ENCODE results near the gene ARSA.

The ARSA gene

GRCh38 chr22:50627642-50628542 lies at the start of gene ARSA:
Gene ARSA, minus strand, starts transcription at chr22:50628152. Its CDS starts 373 bp downstream, at chr22:50627779.
- H3K4me1 Mint-ChIP-seq (ENCODE audit: low read depth): peaks cover 25% of the 10 kb centered on the region
- peaks cover 15% of the 10 kb centered on the region for H3K36me3 Mint-ChIP-seq (ENCODE audit: low read depth)
- peak within 1 kb of the TSS; percentile 88 for H3K4me3 Mint-ChIP-seq
- peak within 1 kb of the TSS; percentile 86 for H3K27ac Mint-ChIP-seq
- no peaks in the 10 kb centered on the region for H3K27me3 Mint-ChIP-seq
- peak; percentile 82 for DNase-seq
- H3K9me3 Mint-ChIP-seq: no peaks in the 10 kb centered on the region

- Mint-ChIP-seq H3K9me3 (peaks cover 4% of the 10 kb centered on the region), H3K27me3 (peaks cover 32% of the 10 kb centered on the region), H3K27ac (no peak overlapping the region), H3K4me1 (ENCODE audit: low read depth) (peaks cover 13% of the 10 kb centered on the region), H3K4me3 (no peak overlapping the region), H3K36me3 (ENCODE audit: low read depth) (no peaks in the 10 kb centered on the region)
- peak; percentile 23 for DNase-seq
Measured at GRCh38 chr22:50676661-50677492, 48.9 kb upstream of the ARSA start.

- Mint-ChIP-seq H3K27me3 (peaks cover 38% of the 10 kb centered on the region), H3K9me3 (peaks cover 3% of the 10 kb centered on the region), H3K4me3 (no peak overlapping the region), H3K4me1 (ENCODE audit: low read depth) (peaks cover 13% of the 10 kb centered on the region), H3K27ac (no peak overlapping the region), H3K36me3 (ENCODE audit: low read depth) (no peaks in the 10 kb centered on the region)
- peak; percentile 23 for DNase-seq
Measured at GRCh38 chr22:50676180-50676636, 48.3 kb upstream of the ARSA start.

- Mint-ChIP-seq H3K4me3 (peak overlapping the region; percentile 49), H3K36me3 (ENCODE audit: low read depth) (no peaks in the 10 kb centered on the region), H3K27ac (no peak overlapping the region), H3K9me3 (no peaks in the 10 kb centered on the region), H3K4me1 (ENCODE audit: low read depth) (peaks cover 13% of the 10 kb centered on the region), H3K27me3 (peaks cover 44% of the 10 kb centered on the region)
- DNase-seq: no peak
Measured at GRCh38 chr22:50675553-50676179, 47.7 kb upstream of the ARSA start.

- H3K27ac Mint-ChIP-seq: no peak overlapping the region
- H3K9me3 Mint-ChIP-seq: no peaks in the 10 kb centered on the region
- DNase-seq: peak; percentile 47
- peaks cover 13% of the 10 kb centered on the region for H3K4me1 Mint-ChIP-seq (ENCODE audit: low read depth)
- H3K36me3 Mint-ChIP-seq (ENCODE audit: low read depth): no peaks in the 10 kb centered on the region
- H3K4me3 Mint-ChIP-seq: peak overlapping the region; percentile 49
- H3K27me3 Mint-ChIP-seq: peaks cover 48% of the 10 kb centered on the region
Measured at GRCh38 chr22:50674606-50675552, 46.9 kb upstream of the ARSA start.

- peaks cover 48% of the 10 kb centered on the region for H3K27me3 Mint-ChIP-seq
- H3K4me3 Mint-ChIP-seq: no peak overlapping the region
- peaks cover 13% of the 10 kb centered on the region for H3K4me1 Mint-ChIP-seq (ENCODE audit: low read depth)
- no peak overlapping the region for H3K27ac Mint-ChIP-seq
- DNase-seq: no peak
- H3K9me3 Mint-ChIP-seq: no peaks in the 10 kb centered on the region
- no peaks in the 10 kb centered on the region for H3K36me3 Mint-ChIP-seq (ENCODE audit: low read depth)
Measured at GRCh38 chr22:50674130-50674500, 46.2 kb upstream of the ARSA start.

- Mint-ChIP-seq H3K27ac (no peak overlapping the region), H3K27me3 (peaks cover 48% of the 10 kb centered on the region), H3K36me3 (ENCODE audit: low read depth) (no peaks in the 10 kb centered on the region), H3K4me3 (peak overlapping the region; percentile 46), H3K4me1 (ENCODE audit: low read depth) (peaks cover 13% of the 10 kb centered on the region), H3K9me3 (no peaks in the 10 kb centered on the region)
- DNase-seq: no peak
Measured at GRCh38 chr22:50673231-50674129, 45.5 kb upstream of the ARSA start.

GRCh38 chr22:50672471-50673230 lies 44.7 kb upstream of the ARSA start, which contains the start of gene SHANK3:
Gene SHANK3, plus strand, starts transcription at chr22:50672823.
- H3K27ac Mint-ChIP-seq: no peak within 1 kb of the TSS
- no peaks in the 10 kb centered on the region for H3K9me3 Mint-ChIP-seq
- peak within 1 kb of the TSS; percentile 46 for H3K4me3 Mint-ChIP-seq
- peaks cover 13% of the 10 kb centered on the region for H3K4me1 Mint-ChIP-seq (ENCODE audit: low read depth)
- no peak for DNase-seq
- H3K36me3 Mint-ChIP-seq (ENCODE audit: low read depth): no peaks in the 10 kb centered on the region
- peaks cover 48% of the 10 kb centered on the region for H3K27me3 Mint-ChIP-seq

- Mint-ChIP-seq H3K4me3 (no peak overlapping the region), H3K4me1 (ENCODE audit: low read depth) (peaks cover 13% of the 10 kb centered on the region), H3K36me3 (ENCODE audit: low read depth) (no peaks in the 10 kb centered on the region), H3K27me3 (peaks cover 48% of the 10 kb centered on the region), H3K27ac (no peak overlapping the region), H3K9me3 (no peaks in the 10 kb centered on the region)
- DNase-seq: no peak
Measured at GRCh38 chr22:50672041-50672440, 44.1 kb upstream of the ARSA start.

GRCh38 chr22:50671641-50672040 lies 43.7 kb upstream of the ARSA start:
- DNase-seq: no peak
- Mint-ChIP-seq H3K27ac (no peak overlapping the region), H3K36me3 (ENCODE audit: low read depth) (no peaks in the 10 kb centered on the region), H3K27me3 (peaks cover 51% of the 10 kb centered on the region), H3K9me3 (no peaks in the 10 kb centered on the region), H3K4me3 (no peak overlapping the region), H3K4me1 (ENCODE audit: low read depth) (peaks cover 13% of the 10 kb centered on the region)

- Mint-ChIP-seq H3K27ac (no peak overlapping the region), H3K36me3 (ENCODE audit: low read depth) (no peaks in the 10 kb centered on the region), H3K4me1 (ENCODE audit: low read depth) (peaks cover 13% of the 10 kb centered on the region), H3K9me3 (no peaks in the 10 kb centered on the region), H3K27me3 (peaks cover 47% of the 10 kb centered on the region), H3K4me3 (no peak overlapping the region)
- no peak for DNase-seq
Measured at GRCh38 chr22:50670914-50671538, 43.1 kb upstream of the ARSA start.

GRCh38 chr22:50670513-50670912 lies 42.6 kb upstream of the ARSA start:
- no peak for DNase-seq
- Mint-ChIP-seq H3K27ac (no peak overlapping the region), H3K27me3 (peaks cover 44% of the 10 kb centered on the region), H3K4me3 (no peak overlapping the region), H3K4me1 (ENCODE audit: low read depth) (peaks cover 13% of the 10 kb centered on the region), H3K36me3 (ENCODE audit: low read depth) (no peaks in the 10 kb centered on the region), H3K9me3 (no peaks in the 10 kb centered on the region)
